Upper lobe of left lung (tissue), 6 donors: Measurements from ENCODE around the gene ADSL. TPM values are rescaled to one million over a fixed set of nuclear protein-coding genes. Genes with fewer than 3 reads are reported as not detected.

Source experiments
- ATAC-seq, 2 donors: fragments of 200-7000 bp; cut with Tn5 transposase; one replicate each; pipeline ENCODE4 v1.9.1; 2022; ENCODE audit warnings: mild to moderate bottlenecking in 2 of 2, moderate library complexity in 2 of 2; ENCODE audit not compliant: low FRiP score in 2 of 2
- DNase-seq, 2 donors: peaks; one replicate each; pipeline ENCODE4 v3.0.0-alpha.2; 2019 to 2020
- H3K27ac ChIP-seq, 4 donors: fragments of 200-600 bp; sonication (generic); one replicate each; pipeline ENCODE4 v1.5.1; 2016 to 2019
- H3K27me3 ChIP-seq, 4 donors: fragments of 200-600 bp; sonication (generic); one replicate each; pipeline ENCODE4 v1.5.1; 2017 to 2019
- H3K36me3 ChIP-seq, 4 donors: fragments of 200-600 bp; sonication (generic); one replicate each; pipeline ENCODE4 v1.5.1; 2016 to 2019
- H3K4me1 ChIP-seq, 4 donors: fragments of 200-600 bp; sonication (generic); one replicate each; pipeline ENCODE4 v1.5.1; 2018 to 2019
- H3K4me3 ChIP-seq, 4 donors: fragments of 200-600 bp; sonication (generic); one replicate each; pipeline ENCODE4 v1.5.1; 2017 to 2019; ENCODE audit warnings: mild to moderate bottlenecking in 2 of 4, moderate library complexity in 1 of 4
- H3K9me3 ChIP-seq, 4 donors: fragments of 200-600 bp; sonication (generic); one replicate each; pipeline ENCODE4 v1.5.1; 2018 to 2019
- EP300 ChIP-seq, 4 donors: sonication (generic); formaldehyde crosslinking; IDR thresholded peaks; one replicate each; pipeline ENCODE4 v1.5.1; 2017; ENCODE audit warnings: antibody characterized with exemption in 4 of 4, control low read depth in 2 of 4
- POLR2A ChIP-seq, 4 donors: fragments of 450-650 bp; IDR thresholded peaks; one replicate each; pipeline ENCODE4 v1.5.1; 2016 to 2017; ENCODE audit warnings: antibody characterized with exemption in 4 of 4, mild to moderate bottlenecking in 2 of 4
- POLR2AphosphoS5 ChIP-seq, 2 donors: sonication (generic); formaldehyde crosslinking; IDR thresholded peaks; one replicate each; pipeline ENCODE4 v1.5.1; 2017; ENCODE audit warnings: antibody characterized with exemption in 2 of 2
- WGBS, 2 donors: methylation state at CpG; one replicate each; pipeline ENCODE4 v1.1.5; 2017 to 2018; 5-methylcytosine and 5-hydroxymethylcytosine counted together
- total RNA-seq, 6 donors: library from RNA; depleted of rRNA in 4 of 6; stranded (reverse); fragments of >200 nt in 4 of 6; gene quantifications; one replicate each; pipeline versions ENCODE4 v1.1.0 to v1.2.1, GENCODE V29; 2016 to 2021
- TF ChIP-seq, protein P1 (sequence below), 6 experiments: fragments of 450-650 bp in 4 of 6; fragments of 200-600 bp in 2 of 6; sonication (generic) in 2 of 6; IDR thresholded peaks; one replicate each; pipeline ENCODE4 v1.5.1; 2016 to 2019; ENCODE audit warnings: antibody characterized with exemption in 6 of 6
- donor health status: DM: no; HTN: no; CAD: no; lungs with moderate emphysema.
- donor health status: DM: no; HTN: yes; CAD: no; lungs with severe emphysema.

Gene ADSL
- total RNA-seq, 6 donors from 2014 or later = 17.5 to 80.3 (median 37.9) TPM

DNA sequence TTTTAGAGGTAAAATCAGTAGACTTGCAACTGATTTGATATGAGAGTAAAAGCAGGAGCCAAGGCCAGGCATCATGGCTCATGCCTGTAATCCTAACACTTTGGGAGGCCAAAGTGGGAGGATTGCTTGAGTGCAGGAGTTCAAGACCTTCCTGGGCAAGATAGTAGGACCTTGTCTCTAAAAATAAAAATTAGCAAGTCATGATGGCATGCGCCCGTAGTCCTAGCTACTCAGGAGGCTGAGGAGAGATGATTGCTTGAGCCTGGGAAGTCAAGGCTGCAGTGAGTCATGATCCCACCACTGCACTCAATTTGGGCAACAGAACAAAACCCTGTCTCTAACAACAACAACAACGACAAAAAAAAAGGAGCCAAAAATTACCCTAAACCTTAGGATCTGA, 37.6 kb downstream of the ADSL start:
- Histone ChIP-seq H3K27me3 (no peaks in the 10 kb centered on the region), H3K27ac (no peak overlapping the region), H3K4me3 (no peak overlapping the region), H3K9me3 (no peaks in the 10 kb centered on the region), H3K36me3 (no peaks in the 10 kb centered on the region), H3K4me1 (peaks cover 0 to 30% (median 14%) of the 10 kb centered on the region in 4 donors)
- ATAC-seq = no peak
- TF ChIP-seq POLR2A (IDR thresholded peaks at IDR 0.05) (no peak), POLR2AphosphoS5 (IDR thresholded peaks at IDR 0.05) (no peak), EP300 (IDR thresholded peaks at IDR 0.05) (no peak)
- TF ChIP-seq, protein P1, sequence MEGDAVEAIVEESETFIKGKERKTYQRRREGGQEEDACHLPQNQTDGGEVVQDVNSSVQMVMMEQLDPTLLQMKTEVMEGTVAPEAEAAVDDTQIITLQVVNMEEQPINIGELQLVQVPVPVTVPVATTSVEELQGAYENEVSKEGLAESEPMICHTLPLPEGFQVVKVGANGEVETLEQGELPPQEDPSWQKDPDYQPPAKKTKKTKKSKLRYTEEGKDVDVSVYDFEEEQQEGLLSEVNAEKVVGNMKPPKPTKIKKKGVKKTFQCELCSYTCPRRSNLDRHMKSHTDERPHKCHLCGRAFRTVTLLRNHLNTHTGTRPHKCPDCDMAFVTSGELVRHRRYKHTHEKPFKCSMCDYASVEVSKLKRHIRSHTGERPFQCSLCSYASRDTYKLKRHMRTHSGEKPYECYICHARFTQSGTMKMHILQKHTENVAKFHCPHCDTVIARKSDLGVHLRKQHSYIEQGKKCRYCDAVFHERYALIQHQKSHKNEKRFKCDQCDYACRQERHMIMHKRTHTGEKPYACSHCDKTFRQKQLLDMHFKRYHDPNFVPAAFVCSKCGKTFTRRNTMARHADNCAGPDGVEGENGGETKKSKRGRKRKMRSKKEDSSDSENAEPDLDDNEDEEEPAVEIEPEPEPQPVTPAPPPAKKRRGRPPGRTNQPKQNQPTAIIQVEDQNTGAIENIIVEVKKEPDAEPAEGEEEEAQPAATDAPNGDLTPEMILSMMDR (IDR thresholded peaks at IDR 0.05) = no peak
- no peak for DNase-seq
- 83 to 90% methylated on average over 3 of the region's 3 CpGs for WGBS, 2 donors

DNA sequence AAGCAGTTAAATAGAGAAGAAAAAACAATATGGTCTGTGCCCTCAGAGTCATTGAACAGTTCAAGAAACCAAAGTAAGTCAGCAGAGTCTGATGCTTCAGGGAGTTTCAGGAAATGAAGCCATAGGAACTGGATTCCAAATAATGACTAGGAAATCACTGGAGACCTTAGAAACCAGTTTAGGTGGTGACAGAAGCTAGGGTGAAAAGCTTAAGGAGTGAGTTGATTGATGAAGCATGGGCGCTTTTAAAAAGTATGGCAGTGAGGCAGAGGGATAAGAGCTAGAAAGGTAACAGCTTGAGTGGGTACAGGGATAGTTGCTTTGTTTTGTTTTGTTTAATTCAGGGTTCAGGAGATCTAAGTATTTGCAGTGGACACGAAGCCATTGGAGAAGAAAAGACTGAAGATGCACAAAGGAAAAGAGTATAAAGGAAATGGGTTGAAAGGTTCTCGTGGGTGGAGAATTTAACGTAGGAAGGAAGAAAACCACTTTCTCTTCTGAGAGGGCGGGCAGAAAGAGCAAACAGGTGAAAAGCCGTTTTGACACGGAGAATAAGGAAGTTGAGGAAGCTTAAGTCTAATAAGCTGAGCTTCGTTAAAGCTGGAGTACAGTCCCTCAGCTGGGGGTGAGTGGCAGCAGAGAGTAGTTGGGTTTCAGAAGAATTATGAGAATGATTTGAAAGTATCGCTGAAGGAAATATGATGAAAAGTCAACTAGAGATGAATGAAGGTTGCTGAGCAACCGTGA, 38.9 kb downstream of the ADSL start:
- peak overlapping the region in 3 of 4 donors; percentile 21 to 38 (median 28) for H3K27ac ChIP-seq
- H3K4me3 ChIP-seq = peak overlapping the region in 2 of 4 donors; percentile 4 to 14
- no peaks in the 10 kb centered on the region for H3K27me3 ChIP-seq
- 35 to 42% methylated on average over 10 of the region's 10 CpGs for WGBS, 2 donors
- H3K36me3 ChIP-seq = no peaks in the 10 kb centered on the region
- TF ChIP-seq POLR2AphosphoS5 (IDR thresholded peaks at IDR 0.05) (no peak), POLR2A (IDR thresholded peaks at IDR 0.05) (no peak), EP300 (IDR thresholded peaks at IDR 0.05) (no peak)
- TF ChIP-seq, protein P1 (IDR thresholded peaks at IDR 0.05) = no peak
- H3K4me1 ChIP-seq = peaks cover 0 to 30% (median 14%) of the 10 kb centered on the region in 4 donors
- DNase-seq (no peak), ATAC-seq (peak in 1 of 2 donors; percentile 55)
- H3K9me3 ChIP-seq = no peaks in the 10 kb centered on the region

DNA sequence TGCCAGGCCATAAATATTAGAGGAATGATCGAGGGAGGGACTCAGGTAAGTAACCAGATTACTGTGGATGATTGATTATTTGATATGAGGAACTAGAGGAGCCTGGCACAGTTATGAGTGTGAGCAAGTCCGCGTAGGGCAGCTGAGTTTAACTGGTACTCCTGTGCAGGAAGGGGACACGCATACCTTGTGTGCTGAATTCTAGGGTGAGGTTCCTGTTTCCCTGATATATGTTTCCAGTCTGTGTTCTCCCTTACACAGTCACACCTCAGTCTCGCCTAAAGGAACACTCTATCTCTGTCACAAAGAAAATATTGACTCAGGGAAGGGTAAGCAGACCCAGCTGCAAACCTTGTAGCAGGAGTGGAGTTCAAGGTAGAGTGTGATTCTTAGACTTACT, 41.4 kb downstream of the ADSL start:
- WGBS, 2 donors = 53 to 54% methylated on average over 5 of the region's 5 CpGs
- H3K36me3 ChIP-seq = no peaks in the 10 kb centered on the region
- no peaks in the 10 kb centered on the region for H3K27me3 ChIP-seq
- DNase-seq (no peak), ATAC-seq (peak; percentile 16 to 76)
- H3K27ac ChIP-seq = peak overlapping the region in 2 of 4 donors; percentile 31 to 59
- TF ChIP-seq EP300 (IDR thresholded peaks at IDR 0.05) (no peak), POLR2A (IDR thresholded peaks at IDR 0.05) (no peak), POLR2AphosphoS5 (IDR thresholded peaks at IDR 0.05) (no peak)
- TF ChIP-seq, protein P1 (IDR thresholded peaks at IDR 0.05) = no peak
- no peaks in the 10 kb centered on the region for H3K9me3 ChIP-seq
- H3K4me1 ChIP-seq = peaks cover 0 to 30% (median 14%) of the 10 kb centered on the region in 4 donors
- H3K4me3 ChIP-seq = no peak overlapping the region

DNA sequence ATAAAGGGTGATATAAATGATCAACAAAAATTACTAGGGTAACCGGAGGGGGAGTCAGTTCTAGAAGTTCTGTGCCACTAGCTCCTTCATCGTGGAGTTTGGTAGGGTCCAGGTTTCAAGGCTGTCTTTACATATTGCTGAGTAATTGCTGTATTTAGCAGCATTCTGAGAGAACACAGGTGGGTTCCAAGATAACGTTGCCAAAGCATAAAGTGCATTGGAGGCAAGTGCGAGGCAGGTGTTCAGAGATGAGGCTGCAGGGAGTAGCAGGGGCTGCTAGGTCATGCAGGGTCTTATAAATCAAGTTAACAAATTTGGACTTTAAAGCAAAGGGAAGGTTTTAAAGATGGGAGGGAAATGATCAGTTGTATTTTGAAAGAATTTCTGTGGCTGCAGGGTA, 41.9 kb downstream of the ADSL start:
- Histone ChIP-seq H3K27me3 (no peaks in the 10 kb centered on the region), H3K36me3 (no peaks in the 10 kb centered on the region), H3K27ac (peak overlapping the region in 2 of 4 donors; percentile 31 to 59), H3K4me3 (no peak overlapping the region), H3K4me1 (peaks cover 0 to 27% (median 14%) of the 10 kb centered on the region in 4 donors), H3K9me3 (no peaks in the 10 kb centered on the region)
- WGBS, 2 donors = 66 to 82% methylated on average over 4 of the region's 4 CpGs
- no peak for TF ChIP-seq POLR2A (IDR thresholded peaks at IDR 0.05)
- TF ChIP-seq EP300 (IDR thresholded peaks at IDR 0.05) = no peak
- TF ChIP-seq POLR2AphosphoS5 (IDR thresholded peaks at IDR 0.05) = no peak
- TF ChIP-seq, protein P1 (IDR thresholded peaks at IDR 0.05) = no peak
- ATAC-seq = no peak
- no peak for DNase-seq
